WERI-Rb-1 (cell line): Measurements from ENCODE around the gene JMY.

Experiments
- DNase-seq: peaks from one replicate; pipeline ENCODE4 v3.0.0-alpha.2; 2020
- H3K27ac ChIP-seq: fragments of 250-450 bp; sonication (Bioruptor Pico); 2 replicates; pipeline ENCODE4 v1.5.1; 2020; ENCODE audit warnings: mild to moderate bottlenecking, moderate library complexity
- H3K27me3 ChIP-seq: fragments of 250-450 bp; sonication (Bioruptor Pico); 2 replicates; pipeline ENCODE4 v1.5.1; 2021; ENCODE audit warnings: mild to moderate bottlenecking, low read depth, moderate library complexity; ENCODE audit not compliant: insufficient read depth, severe bottlenecking
- H3K36me3 ChIP-seq: fragments of 250-450 bp; sonication (Bioruptor Pico); 2 replicates; pipeline ENCODE4 v1.5.1; 2020; ENCODE audit warnings: mild to moderate bottlenecking, moderate library complexity
- H3K4me3 ChIP-seq: 2 replicates; pipeline ENCODE4 v1.5.1; 2011; ENCODE audit warnings: low read depth, mild to moderate bottlenecking, control low read depth, low read length
- H3K9me3 ChIP-seq: fragments of 250-450 bp; sonication (Bioruptor Pico); 2 replicates; pipeline ENCODE4 v1.5.1; 2021; ENCODE audit warnings: mild to moderate bottlenecking, moderate library complexity; ENCODE audit not compliant: severe bottlenecking
- CTCF ChIP-seq: IDR thresholded peaks from 2 replicates; pipeline ENCODE4 v1.5.1; 2011; ENCODE audit warnings: low read depth, mild to moderate bottlenecking, control low read depth, inconsistent platforms, low read length

JMY gene

GRCh38 chr5:79256563-79256962 lies 20.6 kb downstream of the JMY start:
- no peak for DNase-seq
- Histone ChIP-seq H3K27me3 (no peaks in the 10 kb centered on the region), H3K36me3 (no peaks in the 10 kb centered on the region), H3K9me3 (no peaks in the 10 kb centered on the region), H3K4me3 (no peak overlapping the region), H3K27ac (no peak overlapping the region)
- TF ChIP-seq CTCF = no peak

- H3K36me3 ChIP-seq = no peaks in the 10 kb centered on the region
- no peak overlapping the region for H3K4me3 ChIP-seq
- no peak for TF ChIP-seq CTCF
- no peak overlapping the region for H3K27ac ChIP-seq
- H3K27me3 ChIP-seq = no peaks in the 10 kb centered on the region
- H3K9me3 ChIP-seq = no peaks in the 10 kb centered on the region
- DNase-seq = no peak
Observed at GRCh38 chr5:79257314-79257713, 21.4 kb downstream of the JMY start.

GRCh38 chr5:79258801-79259200 lies 22.9 kb downstream of the JMY start:
- H3K27ac ChIP-seq = no peak overlapping the region
- DNase-seq = no peak

GRCh38 chr5:79259383-79259782 lies 23.5 kb downstream of the JMY start:
- Histone ChIP-seq H3K4me3 (no peak overlapping the region), H3K9me3 (no peaks in the 10 kb centered on the region), H3K27me3 (no peaks in the 10 kb centered on the region), H3K27ac (no peak overlapping the region), H3K36me3 (no peaks in the 10 kb centered on the region)
- DNase-seq = no peak
- no peak for TF ChIP-seq CTCF

More at GRCh38 chr5:79258801-79259200, 22.9 kb downstream of the JMY start:
- no peaks in the 10 kb centered on the region for H3K9me3 ChIP-seq
- H3K27me3 ChIP-seq = no peaks in the 10 kb centered on the region
- no peak for TF ChIP-seq CTCF
- no peak overlapping the region for H3K4me3 ChIP-seq
- no peaks in the 10 kb centered on the region for H3K36me3 ChIP-seq

GRCh38 chr5:79259810-79260209 lies 23.9 kb downstream of the JMY start:
- Histone ChIP-seq H3K27ac (no peak overlapping the region), H3K36me3 (no peaks in the 10 kb centered on the region), H3K9me3 (no peaks in the 10 kb centered on the region), H3K4me3 (no peak overlapping the region), H3K27me3 (no peaks in the 10 kb centered on the region)
- no peak for TF ChIP-seq CTCF
- no peak for DNase-seq

- no peaks in the 10 kb centered on the region for H3K36me3 ChIP-seq
- H3K27ac ChIP-seq = no peak overlapping the region
- no peaks in the 10 kb centered on the region for H3K9me3 ChIP-seq
- TF ChIP-seq CTCF = no peak
- H3K4me3 ChIP-seq = no peak overlapping the region
- DNase-seq = no peak
- no peaks in the 10 kb centered on the region for H3K27me3 ChIP-seq
Observed at GRCh38 chr5:79261897-79262296, 26.0 kb downstream of the JMY start.
